GM12891 (cell line): ENCODE results near the gene ADAP1.

ENCODE experiments used
- POLR2A ChIP-seq: IDR thresholded peaks from 2 replicates; pipeline ENCODE4 v1.6.1; 2011; ENCODE audit warnings: low read depth, low read length, control low read depth
- POLR2AphosphoS5 ChIP-seq: IDR thresholded peaks from 2 replicates; pipeline ENCODE4 v1.6.1; 2011; ENCODE audit warnings: low read depth, low read length, control low read depth
- TAF1 ChIP-seq: IDR thresholded peaks from 2 replicates; pipeline ENCODE4 v1.6.1; 2011; ENCODE audit warnings: low read depth, low read length, control low read depth

GRCh38 chr7:903921-904755 lies 50.3 kb downstream of the ADAP1 start:
- TF ChIP-seq POLR2A (no peak), POLR2AphosphoS5 (no peak), TAF1 (no peak)
